ENCODE measurements around the gene LRP1B.

- TF ChIP-seq, protein P1, sequence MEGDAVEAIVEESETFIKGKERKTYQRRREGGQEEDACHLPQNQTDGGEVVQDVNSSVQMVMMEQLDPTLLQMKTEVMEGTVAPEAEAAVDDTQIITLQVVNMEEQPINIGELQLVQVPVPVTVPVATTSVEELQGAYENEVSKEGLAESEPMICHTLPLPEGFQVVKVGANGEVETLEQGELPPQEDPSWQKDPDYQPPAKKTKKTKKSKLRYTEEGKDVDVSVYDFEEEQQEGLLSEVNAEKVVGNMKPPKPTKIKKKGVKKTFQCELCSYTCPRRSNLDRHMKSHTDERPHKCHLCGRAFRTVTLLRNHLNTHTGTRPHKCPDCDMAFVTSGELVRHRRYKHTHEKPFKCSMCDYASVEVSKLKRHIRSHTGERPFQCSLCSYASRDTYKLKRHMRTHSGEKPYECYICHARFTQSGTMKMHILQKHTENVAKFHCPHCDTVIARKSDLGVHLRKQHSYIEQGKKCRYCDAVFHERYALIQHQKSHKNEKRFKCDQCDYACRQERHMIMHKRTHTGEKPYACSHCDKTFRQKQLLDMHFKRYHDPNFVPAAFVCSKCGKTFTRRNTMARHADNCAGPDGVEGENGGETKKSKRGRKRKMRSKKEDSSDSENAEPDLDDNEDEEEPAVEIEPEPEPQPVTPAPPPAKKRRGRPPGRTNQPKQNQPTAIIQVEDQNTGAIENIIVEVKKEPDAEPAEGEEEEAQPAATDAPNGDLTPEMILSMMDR (IDR thresholded peaks at IDR 0.05): no peak
- no peak for TF ChIP-seq ZFX (IDR thresholded peaks at IDR 0.05; ENCODE audit: borderline replicate concordance)
Measured at GRCh38 chr2:140242889-140243288, 1887.9 kb downstream of the LRP1B start.
